Measurements from ENCODE around the gene VAMP1. TPM values are rescaled to one million over a fixed set of nuclear protein-coding genes. Genes with fewer than 3 reads are reported as not detected.

The VAMP1 gene
- total and polyA plus RNA-seq, 2 of the 13 experiments (the other 11 are each of a cell fraction or from before 2014, with no cell fraction given): 2.5 to 7.4 TPM

DNA sequence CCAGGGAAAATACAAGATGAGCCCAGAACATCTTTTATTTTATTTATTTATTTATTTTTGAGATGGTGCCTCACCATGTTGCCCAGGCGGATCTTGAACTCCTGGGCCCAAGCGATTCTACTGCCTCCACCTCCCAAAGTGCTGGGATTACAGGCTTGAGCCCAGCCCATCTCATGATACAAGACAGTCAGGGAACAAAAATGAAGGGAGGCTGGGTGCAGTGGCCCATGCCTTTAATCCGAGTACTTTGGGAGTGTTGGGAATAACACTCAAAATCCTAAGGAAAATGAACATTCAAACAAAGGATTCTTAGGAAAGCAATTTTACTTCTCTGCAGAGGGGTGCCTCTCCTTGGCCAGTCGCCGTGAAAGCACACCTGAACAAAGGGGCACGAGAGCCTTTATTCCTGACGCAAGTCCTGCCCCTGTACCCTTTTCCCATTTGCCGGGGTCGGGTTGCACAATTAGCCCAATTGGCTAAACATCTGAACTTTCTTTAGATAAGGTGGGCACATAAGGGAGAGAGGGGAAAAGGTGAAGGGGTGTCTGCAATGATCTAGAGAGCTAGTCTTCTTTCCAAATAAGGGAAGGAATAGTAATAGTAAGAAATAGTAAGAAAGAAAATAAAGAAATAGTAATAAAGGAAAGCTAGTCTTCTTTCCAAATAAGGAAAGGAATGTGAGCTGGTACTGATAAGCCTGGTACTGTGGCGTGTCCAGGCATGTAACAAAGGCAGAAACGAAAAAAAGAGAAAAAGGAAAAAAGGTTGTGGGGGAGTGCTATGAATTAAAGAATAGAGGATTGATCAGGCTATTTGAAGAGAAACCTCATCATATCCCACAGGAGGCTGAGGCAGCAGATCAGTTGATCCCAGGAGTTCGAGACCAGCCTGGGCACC lies 36.9 kb upstream of the VAMP1 start:
- no peak for FAIRE-seq
- Histone ChIP-seq H3K79me2 (ENCODE audit: insufficient read depth, low read length) (peaks cover 23% of the 10 kb centered on the region), H3K27ac (ENCODE audit: extremely low read length, insufficient read depth, low read length) (no peak overlapping the region), H4K20me1 (ENCODE audit: insufficient read depth, low read length) (no peaks in the 10 kb centered on the region), H3K9ac (ENCODE audit: insufficient read depth, low read depth, low read length) (no peak overlapping the region), H3K9me3 (ENCODE audit: low read length) (no peaks in the 10 kb centered on the region), H3K27me3 (ENCODE audit: control insufficient read depth in 1 of 2, insufficient read depth in 2 of 2, low read length in 2 of 2) (no peaks in the 10 kb centered on the region; a peak in 1 of 5 replicates), H3K36me3 (replicated peaks in 1 of 2; ENCODE audit: control insufficient read depth in 1 of 2, insufficient read depth in 2 of 2, low read length in 2 of 2) (peaks cover 22 to 55% of the 10 kb centered on the region in 2 experiments), H3K4me2 (ENCODE audit: low read depth, low read length) (no peak overlapping the region), H2AFZ (ENCODE audit: low read length) (no peak overlapping the region), H3K4me1 (ENCODE audit: insufficient read depth, low read length) (peaks cover 18% of the 10 kb centered on the region; the same call in 1 of the 2 replicates), H3K4me3 (replicated peaks in 1 of 3; ENCODE audit: insufficient read depth in 1 of 3, low read depth in 2 of 3, low read length in 3 of 3) (no peak overlapping the region)
- DNase-seq (ENCODE audit: low spot score): no peak
- 88% methylated on average over 12 of the region's 12 CpGs for WGBS (ENCODE audit: low lambda C conversion rate)
- ChIA-PET CTCF (ENCODE audit: low intra/inter-chr PET ratio, low total read pairs) (no interaction called here), POLR2A (interaction anchor here (0.8 to 1.6 kb wide), 4 partner anchors 14 to 37 kb away, joined by 3 to 6 read pairs (median 4); partner anchors contain the start of genes MRPL51 and VAMP1)
- TF ChIP-seq SRSF4 (IDR thresholded peaks at IDR 0.05; ENCODE audit: low read depth, low read length, poor library complexity, severe bottlenecking): no peak
- 0 out of 2 replicates have a peak, but pooled peaks have one; percentile 9 for TF ChIP-seq CEBPG (CRISPR knock-in tag; IDR thresholded peaks at IDR 0.05)
- TF ChIP-seq SIX4 (CRISPR knock-in tag; IDR thresholded peaks at IDR 0.05): peak; percentile 18; the same call in 1 of the 2 replicates
- no peak for TF ChIP-seq NCOR1 (IDR thresholded peaks at IDR 0.05; ENCODE audit: borderline replicate concordance, low read length)
- TF ChIP-seq, protein P1, sequence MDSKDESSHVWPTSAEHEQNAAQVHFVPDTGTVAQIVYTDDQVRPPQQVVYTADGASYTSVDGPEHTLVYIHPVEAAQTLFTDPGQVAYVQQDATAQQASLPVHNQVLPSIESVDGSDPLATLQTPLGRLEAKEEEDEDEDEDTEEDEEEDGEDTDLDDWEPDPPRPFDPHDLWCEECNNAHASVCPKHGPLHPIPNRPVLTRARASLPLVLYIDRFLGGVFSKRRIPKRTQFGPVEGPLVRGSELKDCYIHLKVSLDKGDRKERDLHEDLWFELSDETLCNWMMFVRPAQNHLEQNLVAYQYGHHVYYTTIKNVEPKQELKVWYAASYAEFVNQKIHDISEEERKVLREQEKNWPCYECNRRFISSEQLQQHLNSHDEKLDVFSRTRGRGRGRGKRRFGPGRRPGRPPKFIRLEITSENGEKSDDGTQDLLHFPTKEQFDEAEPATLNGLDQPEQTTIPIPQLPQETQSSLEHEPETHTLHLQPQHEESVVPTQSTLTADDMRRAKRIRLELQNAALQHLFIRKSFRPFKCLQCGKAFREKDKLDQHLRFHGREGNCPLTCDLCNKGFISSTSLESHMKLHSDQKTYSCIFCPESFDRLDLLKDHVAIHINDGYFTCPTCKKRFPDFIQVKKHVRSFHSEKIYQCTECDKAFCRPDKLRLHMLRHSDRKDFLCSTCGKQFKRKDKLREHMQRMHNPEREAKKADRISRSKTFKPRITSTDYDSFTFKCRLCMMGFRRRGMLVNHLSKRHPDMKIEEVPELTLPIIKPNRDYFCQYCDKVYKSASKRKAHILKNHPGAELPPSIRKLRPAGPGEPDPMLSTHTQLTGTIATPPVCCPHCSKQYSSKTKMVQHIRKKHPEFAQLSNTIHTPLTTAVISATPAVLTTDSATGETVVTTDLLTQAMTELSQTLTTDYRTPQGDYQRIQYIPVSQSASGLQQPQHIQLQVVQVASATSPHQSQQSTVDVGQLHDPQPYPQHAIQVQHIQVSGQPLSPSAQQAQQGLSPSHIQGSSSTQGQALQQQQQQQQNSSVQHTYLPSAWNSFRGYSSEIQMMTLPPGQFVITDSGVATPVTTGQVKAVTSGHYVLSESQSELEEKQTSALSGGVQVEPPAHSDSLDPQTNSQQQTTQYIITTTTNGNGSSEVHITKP (CRISPR knock-in tag; IDR thresholded peaks at IDR 0.05; ENCODE audit: low read depth): no peak
- intact Hi-C loops (cut with micrococcal nuclease; ENCODE audit: unreplicated experiment) (no loop called here), in situ Hi-C loops (cut with HindIII; ENCODE audit: extremely low pct_ligation_motif_present, low pct_unique_long_range_greater_than_20kb) (no loop called here)
- no TSS peak for BruUV-seq (replicated peaks)
- no peak for ATAC-seq
